ENCODE data around the gene HSFX2.
"Not testable (repeated sequence)": the region's sequence is repeated elsewhere in the genome, so short reads cannot be mapped to it uniquely, and the experiment has no call there.

HSFX2 gene

DNA sequence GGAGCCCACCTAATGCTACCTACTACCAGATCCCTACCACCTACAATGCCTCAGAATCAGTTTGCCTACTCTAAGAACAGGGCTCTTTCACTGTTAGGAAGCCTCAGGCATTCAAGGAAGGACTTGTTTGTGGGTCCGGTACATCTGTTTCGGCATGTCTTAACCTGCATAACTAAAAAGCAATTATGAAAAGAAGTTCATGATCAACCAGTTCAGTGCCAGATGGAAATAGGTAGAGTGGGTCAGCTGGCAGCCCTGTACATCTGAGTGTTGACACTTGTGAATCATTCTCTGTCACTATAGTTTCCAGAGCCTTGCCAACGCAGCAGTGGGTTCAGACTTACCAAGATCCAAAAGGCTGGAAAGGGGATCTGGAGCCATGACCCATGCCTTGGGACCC, 33.2 kb upstream of the HSFX2 start:
- H3K27ac ChIP-seq (ENCODE audit: low read depth, low read length): no peak overlapping the region
- H3K4me1 ChIP-seq (ENCODE audit: insufficient read depth, low read length): peaks cover 13% of the 10 kb centered on the region
- H3K36me3 ChIP-seq (ENCODE audit: insufficient read depth, low read length): no peaks in the 10 kb centered on the region
- H3K27me3 ChIP-seq (ENCODE audit: control insufficient read depth in 1 of 2, insufficient read depth in 2 of 2, low read length in 2 of 2): no peaks in the 10 kb centered on the region
- H3K9ac ChIP-seq (ENCODE audit: low read length): no peak overlapping the region
- H3K9me3 ChIP-seq (ENCODE audit: low read length): no peaks in the 10 kb centered on the region
- no peak overlapping the region for H3K4me3 ChIP-seq (ENCODE audit: low read depth in 1 of 2, low read length in 2 of 2)

DNA sequence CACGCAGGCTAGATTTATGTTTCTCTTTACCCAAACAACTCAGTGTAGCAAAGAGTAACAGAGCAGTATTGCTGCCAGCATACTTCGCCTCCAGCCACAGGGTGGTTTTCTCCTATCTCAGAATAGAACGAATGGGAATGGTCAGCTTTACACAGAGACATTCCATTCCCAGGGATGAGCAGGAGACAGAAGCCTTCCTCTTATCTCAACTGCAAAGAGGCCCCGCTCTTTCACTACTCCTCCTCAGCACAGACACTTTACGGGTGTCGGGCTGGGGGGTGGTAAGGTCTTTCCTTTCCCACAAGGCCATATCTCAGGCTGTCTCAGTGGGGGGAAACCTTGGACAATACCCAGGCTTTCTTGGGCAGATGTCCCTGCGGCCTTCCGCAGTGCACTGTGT, 31.7 kb upstream of the HSFX2 start:
- not testable (repeated sequence) for H3K27me3 ChIP-seq (ENCODE audit: control insufficient read depth in 1 of 2, insufficient read depth in 2 of 2, low read length in 2 of 2); H3K9ac ChIP-seq (ENCODE audit: low read length); H3K36me3 ChIP-seq (ENCODE audit: insufficient read depth, low read length); H3K4me3 ChIP-seq (ENCODE audit: low read depth in 1 of 2, low read length in 2 of 2); H3K9me3 ChIP-seq (ENCODE audit: low read length); H3K27ac ChIP-seq (ENCODE audit: low read depth, low read length)
- H3K4me1 ChIP-seq (ENCODE audit: insufficient read depth, low read length): peaks cover 13% of the 10 kb centered on the region

GRCh38 chrX:149619662-149620061, 24.5 kb upstream of the HSFX2 start:
- H3K9me3 ChIP-seq (ENCODE audit: low read length); H3K9ac ChIP-seq (ENCODE audit: low read length); H3K4me3 ChIP-seq (ENCODE audit: low read depth in 1 of 2, low read length in 2 of 2); H3K36me3 ChIP-seq (ENCODE audit: insufficient read depth, low read length); H3K27me3 ChIP-seq (ENCODE audit: control insufficient read depth in 1 of 2, insufficient read depth in 2 of 2, low read length in 2 of 2); H3K27ac ChIP-seq (ENCODE audit: low read depth, low read length); H3K4me1 ChIP-seq (ENCODE audit: insufficient read depth, low read length): not testable (repeated sequence)

DNA sequence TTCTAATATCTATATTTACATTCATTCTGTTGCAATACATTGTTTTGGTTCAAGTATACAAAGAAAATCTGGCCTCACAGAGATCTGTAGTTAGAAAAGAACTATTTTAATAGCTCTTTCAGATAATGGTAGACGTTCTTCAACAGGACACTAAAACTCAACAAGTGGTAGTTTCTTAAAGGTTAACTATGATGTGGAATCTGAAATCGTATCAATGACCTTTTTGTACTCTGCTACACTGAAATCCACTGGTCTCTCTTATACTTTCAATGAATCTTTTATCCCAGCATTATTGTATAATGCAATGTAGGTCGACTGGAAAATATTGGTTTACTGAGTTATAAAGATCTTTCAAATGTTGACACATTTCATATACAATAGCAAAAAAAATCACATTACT, 23.8 kb upstream of the HSFX2 start:
- Histone ChIP-seq H3K27ac (ENCODE audit: low read depth, low read length) (no peak overlapping the region), H3K9me3 (ENCODE audit: low read length) (no peaks in the 10 kb centered on the region), H3K36me3 (ENCODE audit: insufficient read depth, low read length) (no peaks in the 10 kb centered on the region), H3K9ac (ENCODE audit: low read length) (no peak overlapping the region), H3K4me3 (ENCODE audit: low read depth in 1 of 2, low read length in 2 of 2) (no peak overlapping the region), H3K27me3 (ENCODE audit: control insufficient read depth in 1 of 2, insufficient read depth in 2 of 2, low read length in 2 of 2) (no peaks in the 10 kb centered on the region), H3K4me1 (ENCODE audit: insufficient read depth, low read length) (no peaks in the 10 kb centered on the region)

GRCh38 chrX:149611623-149612175, 16.6 kb upstream of the HSFX2 start:
- H3K9me3 ChIP-seq (ENCODE audit: low read length): no peaks in the 10 kb centered on the region
- H3K9ac ChIP-seq (ENCODE audit: low read length): no peak overlapping the region
- H3K27ac ChIP-seq (ENCODE audit: low read depth, low read length): no peak overlapping the region
- no peaks in the 10 kb centered on the region for H3K27me3 ChIP-seq (ENCODE audit: control insufficient read depth in 1 of 2, insufficient read depth in 2 of 2, low read length in 2 of 2)
- no peak overlapping the region for H3K4me3 ChIP-seq (ENCODE audit: low read depth in 1 of 2, low read length in 2 of 2)
- H3K4me1 ChIP-seq (ENCODE audit: insufficient read depth, low read length): no peaks in the 10 kb centered on the region
- no peaks in the 10 kb centered on the region for H3K36me3 ChIP-seq (ENCODE audit: insufficient read depth, low read length)

- Histone ChIP-seq H3K27ac (ENCODE audit: low read depth, low read length) (no peak overlapping the region), H3K27me3 (ENCODE audit: control insufficient read depth in 1 of 2, insufficient read depth in 2 of 2, low read length in 2 of 2) (no peaks in the 10 kb centered on the region), H3K9ac (ENCODE audit: low read length) (no peak overlapping the region), H3K36me3 (ENCODE audit: insufficient read depth, low read length) (no peaks in the 10 kb centered on the region), H3K4me1 (ENCODE audit: insufficient read depth, low read length) (no peaks in the 10 kb centered on the region), H3K4me3 (ENCODE audit: low read depth in 1 of 2, low read length in 2 of 2) (no peak overlapping the region), H3K9me3 (ENCODE audit: low read length) (no peaks in the 10 kb centered on the region)
Observed at GRCh38 chrX:149610511-149610910, 15.4 kb upstream of the HSFX2 start.

DNA sequence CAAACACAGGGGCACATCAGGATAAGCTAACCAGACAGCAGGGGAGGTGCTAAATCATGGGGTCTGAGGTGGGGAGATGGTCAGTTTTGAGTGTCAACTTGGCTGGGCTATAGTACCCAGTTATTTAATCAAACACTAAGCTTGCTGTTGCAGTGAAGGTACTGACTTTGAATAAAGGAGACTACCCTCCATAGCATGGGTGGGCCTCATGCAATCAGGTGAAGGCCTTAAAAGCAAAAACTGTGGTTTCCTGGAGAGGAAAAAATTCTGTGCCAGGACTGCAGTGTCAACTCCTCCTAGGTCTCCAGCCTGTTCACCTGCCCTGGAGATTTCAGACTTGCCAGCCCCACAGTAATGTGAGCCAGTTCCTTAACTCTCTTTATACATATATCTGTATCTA, 12.6 kb upstream of the HSFX2 start:
- H3K9ac ChIP-seq (ENCODE audit: low read length): no peak overlapping the region
- H3K36me3 ChIP-seq (ENCODE audit: insufficient read depth, low read length): no peaks in the 10 kb centered on the region
- H3K9me3 ChIP-seq (ENCODE audit: low read length): no peaks in the 10 kb centered on the region
- no peak overlapping the region for H3K4me3 ChIP-seq (ENCODE audit: low read depth in 1 of 2, low read length in 2 of 2)
- no peak overlapping the region for H3K27ac ChIP-seq (ENCODE audit: low read depth, low read length)
- H3K27me3 ChIP-seq (ENCODE audit: control insufficient read depth in 1 of 2, insufficient read depth in 2 of 2, low read length in 2 of 2): no peaks in the 10 kb centered on the region
- no peaks in the 10 kb centered on the region for H3K4me1 ChIP-seq (ENCODE audit: insufficient read depth, low read length)

- not testable (repeated sequence) for H3K4me1 ChIP-seq (ENCODE audit: insufficient read depth, low read length); H3K27ac ChIP-seq (ENCODE audit: low read depth, low read length); H3K9ac ChIP-seq (ENCODE audit: low read length); H3K27me3 ChIP-seq (ENCODE audit: control insufficient read depth in 1 of 2, insufficient read depth in 2 of 2, low read length in 2 of 2); H3K36me3 ChIP-seq (ENCODE audit: insufficient read depth, low read length); H3K9me3 ChIP-seq (ENCODE audit: low read length); H3K4me3 ChIP-seq (ENCODE audit: low read depth in 1 of 2, low read length in 2 of 2)
Observed at GRCh38 chrX:149605248-149605885, 10.3 kb upstream of the HSFX2 start.

DNA sequence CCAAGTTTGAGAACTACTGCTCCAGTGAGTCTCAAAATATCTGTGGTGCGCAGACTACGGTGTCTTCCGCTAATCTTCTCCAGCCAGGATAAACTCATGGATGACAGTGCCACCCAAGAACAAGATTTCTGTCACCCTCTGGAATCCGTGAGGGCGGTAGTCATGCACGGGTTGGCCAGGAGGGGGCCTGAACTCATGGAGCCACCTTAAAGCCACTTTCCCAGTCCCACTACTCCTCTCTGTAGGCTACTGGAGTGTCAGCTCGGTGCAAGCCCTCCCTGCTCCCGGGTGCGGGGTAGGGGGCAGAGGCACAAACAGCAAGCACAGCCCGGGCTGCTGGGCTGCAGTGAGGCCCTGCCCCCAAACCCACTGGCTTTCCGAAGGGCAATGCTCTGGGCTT, 3.5 kb upstream of the HSFX2 start:
- H3K4me3 ChIP-seq (ENCODE audit: low read depth in 1 of 2, low read length in 2 of 2); H3K36me3 ChIP-seq (ENCODE audit: insufficient read depth, low read length); H3K4me1 ChIP-seq (ENCODE audit: insufficient read depth, low read length); H3K9me3 ChIP-seq (ENCODE audit: low read length); H3K27me3 ChIP-seq (ENCODE audit: control insufficient read depth in 1 of 2, insufficient read depth in 2 of 2, low read length in 2 of 2); H3K27ac ChIP-seq (ENCODE audit: low read depth, low read length); H3K9ac ChIP-seq (ENCODE audit: low read length): not testable (repeated sequence)

- H3K27ac ChIP-seq (ENCODE audit: low read depth, low read length); H3K36me3 ChIP-seq (ENCODE audit: insufficient read depth, low read length); H3K9ac ChIP-seq (ENCODE audit: low read length); H3K4me1 ChIP-seq (ENCODE audit: insufficient read depth, low read length); H3K4me3 ChIP-seq (ENCODE audit: low read depth in 1 of 2, low read length in 2 of 2); H3K9me3 ChIP-seq (ENCODE audit: low read length); H3K27me3 ChIP-seq (ENCODE audit: control insufficient read depth in 1 of 2, insufficient read depth in 2 of 2, low read length in 2 of 2): not testable (repeated sequence)
Observed at GRCh38 chrX:149595943-149596342, 829 bp upstream of the HSFX2 start.

DNA sequence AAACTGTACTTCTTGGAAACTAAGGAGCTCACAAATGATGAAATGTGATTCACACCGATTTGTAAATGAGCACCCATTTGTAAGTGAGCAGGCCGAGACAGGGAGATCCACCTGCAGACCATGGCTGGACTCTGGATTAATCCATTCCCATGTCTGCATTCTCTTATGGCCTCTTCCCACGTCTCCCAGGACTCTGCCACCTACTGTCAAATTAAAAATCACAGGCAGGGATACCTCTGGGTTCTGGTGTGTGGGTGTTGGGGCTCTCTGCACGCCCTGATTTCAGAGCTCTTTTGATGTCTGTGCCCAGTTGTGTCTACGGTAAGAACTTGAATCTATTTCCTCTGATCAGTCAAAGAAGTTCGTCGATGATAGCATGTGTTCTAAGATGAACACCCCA, 4.1 kb downstream of the HSFX2 start:
- H3K4me3 ChIP-seq (ENCODE audit: low read depth in 1 of 2, low read length in 2 of 2); H3K9ac ChIP-seq (ENCODE audit: low read length); H3K36me3 ChIP-seq (ENCODE audit: insufficient read depth, low read length); H3K4me1 ChIP-seq (ENCODE audit: insufficient read depth, low read length); H3K27ac ChIP-seq (ENCODE audit: low read depth, low read length); H3K27me3 ChIP-seq (ENCODE audit: control insufficient read depth in 1 of 2, insufficient read depth in 2 of 2, low read length in 2 of 2); H3K9me3 ChIP-seq (ENCODE audit: low read length): not testable (repeated sequence)

- not testable (repeated sequence) for H3K4me3 ChIP-seq (ENCODE audit: low read depth in 1 of 2, low read length in 2 of 2); H3K36me3 ChIP-seq (ENCODE audit: insufficient read depth, low read length); H3K9ac ChIP-seq (ENCODE audit: low read length); H3K27ac ChIP-seq (ENCODE audit: low read depth, low read length); H3K9me3 ChIP-seq (ENCODE audit: low read length); H3K4me1 ChIP-seq (ENCODE audit: insufficient read depth, low read length); H3K27me3 ChIP-seq (ENCODE audit: control insufficient read depth in 1 of 2, insufficient read depth in 2 of 2, low read length in 2 of 2)
Observed at GRCh38 chrX:149587359-149587758, 7.8 kb downstream of the HSFX2 start, which contains the start of gene MAGEA9B. TSS of gene MAGEA9B (minus strand) at chrX:149587459. CDS start at chrX:149583179, 4,280 bp downstream.

Data from muscle layer of colon (tissue), 2 donors.